ENCODE results near the gene BMP7.
"Not testable (repeated sequence)": the region's sequence is repeated elsewhere in the genome, so short reads cannot be mapped to it uniquely, and the experiment has no call there.

Gene BMP7

GRCh38 chr20:57167971-57168701 is 98.3 kb downstream of the BMP7 start:
- no peak for DNase-seq (ENCODE audit: low read depth)

- DNase-seq (ENCODE audit: low read depth), result no peak
Observed at GRCh38 chr20:57167292-57167655, 99.2 kb downstream of the BMP7 start.

- DNase-seq (ENCODE audit: low read depth), result no peak
Observed at GRCh38 chr20:57166568-57167291, 99.7 kb downstream of the BMP7 start.

GRCh38 chr20:57165427-57166004 is 100.9 kb downstream of the BMP7 start:
- no peak for DNase-seq (ENCODE audit: low read depth)

GRCh38 chr20:57164872-57165271 is 101.6 kb downstream of the BMP7 start:
- no peak for DNase-seq (ENCODE audit: low read depth)

GRCh38 chr20:57163041-57163440 is 103.4 kb downstream of the BMP7 start:
- DNase-seq (ENCODE audit: low read depth), result no peak

DNA sequence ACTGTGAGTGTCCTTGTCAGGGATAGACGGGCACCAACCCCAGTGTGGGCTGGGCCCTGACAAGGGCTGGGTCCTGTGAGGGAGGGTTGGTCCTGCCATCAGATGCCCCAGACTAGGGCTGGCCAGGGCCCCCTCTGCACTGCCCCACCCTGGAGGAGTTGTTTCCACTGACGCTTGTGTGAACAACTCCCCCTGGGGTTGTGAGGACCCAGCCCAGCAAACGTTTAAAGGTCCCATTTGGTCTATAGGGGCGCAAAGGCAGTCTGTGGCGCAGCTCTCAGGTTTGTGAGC is 104.1 kb downstream of the BMP7 start:
- no peak for DNase-seq (ENCODE audit: low read depth)

GRCh38 chr20:57161478-57162361 is 104.7 kb downstream of the BMP7 start:
- DNase-seq (ENCODE audit: low read depth), result no peak

DNA sequence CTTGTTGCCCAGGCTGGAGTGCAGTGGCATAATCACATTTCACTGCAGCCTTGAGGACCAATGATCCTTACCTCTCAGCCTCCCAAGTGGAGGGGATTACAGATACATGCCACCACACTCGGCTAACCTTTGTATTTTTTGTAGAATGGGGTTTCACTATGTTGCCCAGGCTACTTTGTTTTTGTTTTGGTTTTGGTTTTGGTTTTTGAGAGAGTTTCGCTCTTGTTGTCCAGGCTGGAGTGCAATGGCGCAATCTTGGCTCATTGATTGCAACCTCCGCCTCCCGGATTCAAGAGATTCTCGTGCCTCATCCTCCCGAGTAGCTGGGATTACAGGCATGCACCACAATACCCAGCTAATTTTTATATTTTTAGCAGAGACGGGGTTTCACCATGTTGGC is 105.5 kb downstream of the BMP7 start:
- no peak for DNase-seq (ENCODE audit: low read depth)

DNA sequence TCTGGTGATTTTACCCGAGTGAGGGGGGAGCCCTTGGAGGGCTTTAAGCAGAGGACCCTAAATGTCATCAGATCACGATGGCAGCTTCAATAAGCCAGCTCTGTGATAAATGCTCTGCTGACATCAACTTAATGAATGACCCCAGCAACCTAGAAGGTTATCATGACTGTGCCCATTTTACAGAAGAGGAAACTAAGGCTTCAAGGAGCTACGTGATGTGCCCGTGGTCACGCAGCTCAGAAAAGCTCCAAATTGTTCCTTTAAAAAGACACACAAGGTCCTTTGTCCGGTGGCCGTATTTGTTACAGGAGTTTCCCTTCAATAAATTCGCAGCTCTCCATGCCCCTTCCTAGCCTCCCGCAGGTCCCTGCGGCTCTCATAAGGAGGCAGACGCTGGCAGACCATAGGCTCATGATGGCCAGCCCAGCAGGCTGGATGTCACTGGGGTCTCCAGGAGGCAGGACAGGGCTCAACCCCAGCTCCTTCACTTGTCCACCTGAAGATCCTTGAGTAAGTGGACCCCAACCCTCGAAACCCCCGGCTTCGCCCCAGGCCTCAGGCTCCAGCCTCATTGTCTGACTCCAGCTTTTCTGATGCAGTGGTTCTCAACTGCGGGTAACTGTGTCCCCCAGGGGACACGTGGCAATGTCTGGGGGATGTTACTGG is 106.4 kb downstream of the BMP7 start:
- no peak for DNase-seq (ENCODE audit: low read depth)

- no peak for DNase-seq (ENCODE audit: low read depth)
Observed at GRCh38 chr20:57159193-57159851, 107.1 kb downstream of the BMP7 start.

- no peak for DNase-seq (ENCODE audit: low read depth)
Observed at GRCh38 chr20:57158474-57158873, 108.0 kb downstream of the BMP7 start.

GRCh38 chr20:57157787-57158186 is 108.7 kb downstream of the BMP7 start:
- not testable (repeated sequence) for DNase-seq (ENCODE audit: low read depth)

- no peak for DNase-seq (ENCODE audit: low read depth)
Observed at GRCh38 chr20:57157106-57157691, 109.2 kb downstream of the BMP7 start.

- DNase-seq (ENCODE audit: low read depth), result no peak
Observed at GRCh38 chr20:57156011-57156729, 110.3 kb downstream of the BMP7 start.

- DNase-seq (ENCODE audit: low read depth), result no peak
Observed at GRCh38 chr20:57155415-57155814, 111.0 kb downstream of the BMP7 start.

- no peak for DNase-seq (ENCODE audit: low read depth)
Observed at GRCh38 chr20:57153238-57153905, 113.1 kb downstream of the BMP7 start.

DNA sequence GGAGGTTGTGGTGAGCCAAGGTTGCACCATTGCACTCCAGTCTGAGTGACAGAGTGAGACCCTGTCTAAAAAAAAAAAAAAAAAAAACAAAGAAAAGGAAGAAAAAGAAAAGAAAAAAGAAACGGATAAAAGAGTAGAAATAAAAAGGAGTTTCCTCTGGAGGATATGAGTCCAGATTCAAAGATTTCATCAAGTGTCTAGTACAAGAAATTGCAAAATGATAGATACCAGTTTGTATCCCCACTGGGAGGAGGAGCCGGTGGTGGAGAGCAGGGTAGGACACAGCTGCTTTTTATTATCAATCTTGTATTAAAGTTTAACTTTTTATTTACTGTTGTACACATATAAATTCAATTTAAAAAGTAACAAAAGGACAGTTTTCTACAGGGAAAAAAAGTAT is 113.9 kb downstream of the BMP7 start:
- DNase-seq (ENCODE audit: low read depth), result no peak

DNA sequence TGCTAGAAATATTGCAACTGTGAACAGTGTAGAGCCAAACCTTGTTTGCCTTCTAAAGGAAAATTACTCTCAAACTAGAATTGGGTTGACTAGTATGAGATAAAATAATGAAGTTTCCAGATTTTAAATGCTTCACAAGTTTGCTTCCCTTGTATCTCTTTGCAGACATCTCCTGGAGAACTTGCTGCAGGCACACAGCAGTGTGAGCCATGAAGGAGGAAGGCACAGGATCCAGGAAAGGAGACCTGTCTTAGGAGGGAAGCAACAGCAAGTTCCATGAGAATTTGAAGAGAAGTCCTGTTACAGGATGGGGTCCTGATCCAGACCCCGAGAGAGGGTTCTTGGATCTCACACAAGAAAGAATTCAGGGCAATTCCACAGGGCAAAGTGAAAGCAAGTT is 115.9 kb downstream of the BMP7 start:
- no peak for DNase-seq (ENCODE audit: low read depth)

DNA sequence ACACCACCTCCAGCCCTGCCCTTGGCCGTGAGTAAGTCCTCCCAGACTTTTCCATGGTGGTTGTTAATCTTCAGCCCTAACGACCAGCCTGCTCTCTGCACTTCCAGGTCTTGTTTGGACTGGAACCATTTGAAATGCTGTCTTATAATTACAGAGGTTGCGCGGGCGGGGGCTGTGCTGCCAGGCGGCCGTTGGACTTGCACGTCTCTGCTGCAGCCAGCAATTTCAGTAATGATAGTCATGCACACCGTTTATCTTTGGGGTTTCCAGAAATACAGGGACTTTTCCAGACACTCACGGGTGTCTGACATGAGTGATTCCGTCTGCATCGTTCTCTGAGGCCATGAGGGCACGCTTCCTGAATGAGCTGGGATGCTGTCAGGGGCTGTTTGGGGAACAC is 118.2 kb downstream of the BMP7 start:
- no peak for DNase-seq (ENCODE audit: low read depth)
